Measurements from ENCODE around the gene MGAT3.

MGAT3 gene

GRCh38 chr22:39453765-39454378 lies 2.9 kb upstream of the MGAT3 start:
- no peak for DNase-seq

GRCh38 chr22:39454385-39454871 lies 2.4 kb upstream of the MGAT3 start:
- no peak for DNase-seq

- no peak for DNase-seq
Measured at GRCh38 chr22:39457198-39457555, 365 bp downstream of the MGAT3 start.

GRCh38 chr22:39457556-39458443 lies 988 bp downstream of the MGAT3 start:
- DNase-seq: no peak

GRCh38 chr22:39458444-39459083 lies 1.8 kb downstream of the MGAT3 start:
- no peak for DNase-seq

GRCh38 chr22:39459681-39460080 lies 2.9 kb downstream of the MGAT3 start:
- DNase-seq: no peak

GRCh38 chr22:39462443-39463221 lies 5.8 kb downstream of the MGAT3 start:
- no peak for DNase-seq

GRCh38 chr22:39463277-39463676 lies 6.5 kb downstream of the MGAT3 start:
- DNase-seq: no peak

- no peak for DNase-seq
Measured at GRCh38 chr22:39463931-39464390, 7.1 kb downstream of the MGAT3 start.

- no peak for DNase-seq
Measured at GRCh38 chr22:39466228-39467006, 9.6 kb downstream of the MGAT3 start.

- no peak for DNase-seq
Measured at GRCh38 chr22:39467390-39467895, 10.6 kb downstream of the MGAT3 start.

- no peak for DNase-seq
Measured at GRCh38 chr22:39468487-39469325, 11.9 kb downstream of the MGAT3 start.

GRCh38 chr22:39469326-39469680 lies 12.5 kb downstream of the MGAT3 start:
- no peak for DNase-seq

- no peak for DNase-seq
Measured at GRCh38 chr22:39469681-39470450, 13.1 kb downstream of the MGAT3 start.

- DNase-seq: no peak
Measured at GRCh38 chr22:39470451-39471291, 13.9 kb downstream of the MGAT3 start.

- no peak for DNase-seq
Measured at GRCh38 chr22:39471381-39472141, 14.7 kb downstream of the MGAT3 start.

GRCh38 chr22:39472570-39473556 lies 16.1 kb downstream of the MGAT3 start:
- DNase-seq: peak; percentile 92
